Central memory CD4-positive, alpha-beta T cell (primary cell): ENCODE data around the gene PDE6D.
"Not testable (repeated sequence)": the region's sequence is repeated elsewhere in the genome, so short reads cannot be mapped to it uniquely, and the experiment has no call there.

Experiments used
- DNase-seq: peaks from one replicate; pipeline ENCODE4 v3.0.0; 2022

Gene PDE6D

GRCh38 chr2:231717281-231718171, 63.6 kb downstream of the PDE6D start:
- peak; percentile 10 for DNase-seq

- no peak for DNase-seq
These were observed 64.3 kb downstream of the PDE6D start for GRCh38 chr2:231716666-231717280.

GRCh38 chr2:231715988-231716616, 65.0 kb downstream of the PDE6D start:
- no peak for DNase-seq

- DNase-seq = no peak
These were observed 65.6 kb downstream of the PDE6D start for GRCh38 chr2:231715499-231715837.

GRCh38 chr2:231714639-231715498, 66.2 kb downstream of the PDE6D start:
- peak; percentile 68 for DNase-seq

- DNase-seq = peak; percentile 85
These were observed 67.1 kb downstream of the PDE6D start for GRCh38 chr2:231713730-231714638.

GRCh38 chr2:231713406-231713729, 67.7 kb downstream of the PDE6D start:
- DNase-seq = not testable (repeated sequence)

GRCh38 chr2:231712451-231713021, 68.5 kb downstream of the PDE6D start:
- DNase-seq = peak; percentile 44

GRCh38 chr2:231711677-231712450, 69.2 kb downstream of the PDE6D start:
- DNase-seq = peak; percentile 23

GRCh38 chr2:231710799-231711676, 70.0 kb downstream of the PDE6D start:
- peak; percentile 15 for DNase-seq

- peak; percentile 86 for DNase-seq
These were observed 70.9 kb downstream of the PDE6D start for GRCh38 chr2:231709981-231710798.

- peak; percentile 50 for DNase-seq
These were observed 71.5 kb downstream of the PDE6D start for GRCh38 chr2:231709636-231709980.

GRCh38 chr2:231708773-231709635, 72.1 kb downstream of the PDE6D start:
- peak; percentile 60 for DNase-seq

- DNase-seq = peak; percentile 100
These were observed 72.9 kb downstream of the PDE6D start, which contains the start of gene PTMA for GRCh38 chr2:231707927-231708772. Gene PTMA (plus strand): TSS chr2:231708525. CDS start chr2:231708707, 182 bp downstream.

GRCh38 chr2:231707625-231707926, 73.5 kb downstream of the PDE6D start:
- no peak for DNase-seq

- peak; percentile 97 for DNase-seq
These were observed 74.1 kb downstream of the PDE6D start for GRCh38 chr2:231706731-231707624.
